Fibroblast of villous mesenchyme (primary cell): ENCODE results near the gene DACH1. TPM values are rescaled to one million over a fixed set of nuclear protein-coding genes. Genes with fewer than 3 reads are reported as not detected.

Experiments used
- DNase-seq: peaks from one replicate; pipeline ENCODE4 v3.0.0-alpha.2; 2010; ENCODE audit warnings: low read depth
- H3K4me3 ChIP-seq: 2 replicates; pipeline ENCODE4 v1.5.1; 2011; ENCODE audit warnings: low read depth, mild to moderate bottlenecking, low read length
- total RNA-seq: library from RNA; depleted of rRNA; stranded (reverse); fragments of >200 nt; gene quantifications from 2 replicates; pipeline ENCODE4 v1.2.3, GENCODE V29; 2012
- TF ChIP-seq, protein P1 (sequence below): IDR thresholded peaks from 2 replicates; pipeline ENCODE4 v1.5.1; 2012; ENCODE audit warnings: low read depth, mild to moderate bottlenecking, low read length; ENCODE audit not compliant: insufficient read depth

DACH1 gene
- total RNA-seq, 1 donor: 0.43 TPM

- TF ChIP-seq, protein P1, sequence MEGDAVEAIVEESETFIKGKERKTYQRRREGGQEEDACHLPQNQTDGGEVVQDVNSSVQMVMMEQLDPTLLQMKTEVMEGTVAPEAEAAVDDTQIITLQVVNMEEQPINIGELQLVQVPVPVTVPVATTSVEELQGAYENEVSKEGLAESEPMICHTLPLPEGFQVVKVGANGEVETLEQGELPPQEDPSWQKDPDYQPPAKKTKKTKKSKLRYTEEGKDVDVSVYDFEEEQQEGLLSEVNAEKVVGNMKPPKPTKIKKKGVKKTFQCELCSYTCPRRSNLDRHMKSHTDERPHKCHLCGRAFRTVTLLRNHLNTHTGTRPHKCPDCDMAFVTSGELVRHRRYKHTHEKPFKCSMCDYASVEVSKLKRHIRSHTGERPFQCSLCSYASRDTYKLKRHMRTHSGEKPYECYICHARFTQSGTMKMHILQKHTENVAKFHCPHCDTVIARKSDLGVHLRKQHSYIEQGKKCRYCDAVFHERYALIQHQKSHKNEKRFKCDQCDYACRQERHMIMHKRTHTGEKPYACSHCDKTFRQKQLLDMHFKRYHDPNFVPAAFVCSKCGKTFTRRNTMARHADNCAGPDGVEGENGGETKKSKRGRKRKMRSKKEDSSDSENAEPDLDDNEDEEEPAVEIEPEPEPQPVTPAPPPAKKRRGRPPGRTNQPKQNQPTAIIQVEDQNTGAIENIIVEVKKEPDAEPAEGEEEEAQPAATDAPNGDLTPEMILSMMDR: no peak
- DNase-seq: no peak
- H3K4me3 ChIP-seq: no peak overlapping the region
Observed at GRCh38 chr13:71830736-71831135, 36.3 kb downstream of the DACH1 start.

GRCh38 chr13:71830323-71830722 lies 36.7 kb downstream of the DACH1 start:
- no peak for DNase-seq
- TF ChIP-seq, protein P1: no peak
- H3K4me3 ChIP-seq: no peak overlapping the region

- TF ChIP-seq, protein P1: no peak
- DNase-seq: no peak
- no peak overlapping the region for H3K4me3 ChIP-seq
Observed at GRCh38 chr13:71829547-71829946, 37.5 kb downstream of the DACH1 start.

- no peak for DNase-seq
- TF ChIP-seq, protein P1: no peak
- H3K4me3 ChIP-seq: no peak overlapping the region
Observed at GRCh38 chr13:71828564-71828963, 38.4 kb downstream of the DACH1 start.

- peak; percentile 22 for DNase-seq
- no peak overlapping the region for H3K4me3 ChIP-seq
- TF ChIP-seq, protein P1: no peak
Observed at GRCh38 chr13:71828117-71828516, 38.9 kb downstream of the DACH1 start.

DNA sequence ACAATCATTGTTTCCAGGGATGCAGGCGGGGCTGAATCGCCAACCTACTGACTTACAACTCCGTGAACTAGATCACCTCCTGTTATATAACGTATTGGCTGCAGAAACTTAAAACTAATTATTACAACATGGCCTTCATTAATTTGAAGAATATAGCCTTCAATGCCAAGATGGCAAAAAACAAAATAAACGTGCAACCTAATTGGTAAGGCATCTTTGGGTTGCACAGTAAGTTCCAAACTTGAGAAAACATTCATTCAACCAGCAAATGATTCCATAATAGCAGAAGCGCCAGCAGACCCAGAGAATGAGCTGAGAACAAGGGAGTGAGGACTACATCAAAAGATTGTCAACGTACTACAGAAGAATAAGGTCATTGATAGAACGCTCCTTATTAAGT lies 39.8 kb downstream of the DACH1 start:
- H3K4me3 ChIP-seq: no peak overlapping the region
- TF ChIP-seq, protein P1: no peak
- no peak for DNase-seq

DNA sequence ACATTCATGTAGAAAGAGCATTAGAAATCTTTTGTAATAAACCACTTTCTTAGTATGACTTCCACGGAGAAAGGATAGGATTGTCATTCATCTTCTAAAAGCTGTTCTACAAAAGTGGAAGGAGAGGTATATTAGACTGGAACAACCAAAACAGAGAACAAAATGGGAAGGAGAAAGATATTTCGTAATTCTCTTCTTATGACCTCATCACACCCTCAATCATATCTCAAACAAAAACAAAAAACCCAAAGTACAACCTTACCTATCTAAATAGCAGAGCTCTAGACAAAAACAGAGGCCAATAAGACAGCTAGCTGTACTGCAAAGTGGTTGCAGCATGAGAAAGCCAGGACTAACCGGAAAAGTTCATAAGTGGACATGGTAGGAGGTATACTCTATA lies 46.3 kb downstream of the DACH1 start:
- no peak for DNase-seq
- TF ChIP-seq, protein P1: no peak

More for the DNA sequence above, 46.3 kb downstream of the DACH1 start:
- no peak overlapping the region for H3K4me3 ChIP-seq
